ENCODE measurements around the gene ZNF385B. TPM values are rescaled to one million over a fixed set of nuclear protein-coding genes. Genes with fewer than 3 reads are reported as not detected.

Gene ZNF385B
- total and polyA plus RNA-seq, 10 of the 15 experiments (the other 5 are each of a cell fraction or from before 2014, with no cell fraction given), result not detected

- TF ChIP-seq IRF5 (IDR thresholded peaks at IDR 0.05; ENCODE audit: borderline replicate concordance) (no peak), CHD4 (IDR thresholded peaks at IDR 0.05) (no peak), JUNB (IDR thresholded peaks at IDR 0.05) (no peak), USF2 (IDR thresholded peaks at IDR 0.05; ENCODE audit: borderline replicate concordance, low read depth, low read length) (no peak)
Observed at GRCh38 chr2:179592167-179592936, 269.1 kb downstream of the ZNF385B start (continued).

- 0% methylated on average over 1 of the region's 1 CpG for WGBS (ENCODE audit: insufficient coverage, insufficient replicate concordance, low lambda C conversion rate, missing lambda C conversion rate)
- H3K79me2 ChIP-seq (ENCODE audit: control insufficient read depth, insufficient read depth, low read length), result no peaks in the 10 kb centered on the region
- no peak overlapping the region for H3K27ac ChIP-seq (ENCODE audit: control insufficient read depth, insufficient read depth)
- no peaks in the 10 kb centered on the region for H3K27me3 ChIP-seq (replicated peaks in 1 of 2; ENCODE audit: control insufficient read depth in 2 of 2, insufficient read depth in 2 of 2, low read length in 1 of 2)
- H4K20me1 ChIP-seq (ENCODE audit: control insufficient read depth, insufficient read depth), result no peaks in the 10 kb centered on the region
- intact Hi-C loops (cut with micrococcal nuclease; ENCODE audit: unreplicated experiment), result no loop called here
- ChIA-PET RAD21 (ENCODE audit: unreplicated experiment) (no interaction called here), SMC1A (ENCODE audit: uncharacterized antibody, unreplicated experiment) (interaction anchor here (0.6 kb wide), 1 partner anchor 196 kb away, joined by 3 read pairs; no protein-coding TSS in a partner anchor), CTCF (interaction anchor here (1.5 kb wide), 1 partner anchor 9 kb away, joined by 3 read pairs; no protein-coding TSS in a partner anchor), POLR2A (no interaction called here)
- no peaks in the 10 kb centered on the region for H3K36me3 ChIP-seq (ENCODE audit: control insufficient read depth in 2 of 2, insufficient read depth in 2 of 2, low read length in 1 of 2)
- H3K9me3 ChIP-seq (replicated peaks; ENCODE audit: control insufficient read depth, insufficient read depth, low read length), result no peaks in the 10 kb centered on the region
- no peaks in the 10 kb centered on the region for H3K4me1 ChIP-seq (ENCODE audit: control insufficient read depth, insufficient read depth, low read length)
- TF ChIP-seq CBFB (IDR thresholded peaks at IDR 0.05; ENCODE audit: low read depth) (no peak), CEBPB (IDR thresholded peaks at IDR 0.05; ENCODE audit: borderline replicate concordance in 1 of 2, low read depth in 2 of 2, low read length in 2 of 2) (no peak), YBX1 (IDR thresholded peaks at IDR 0.05) (no peak), RAD51 (IDR thresholded peaks at IDR 0.05) (no peak), EP300 (IDR thresholded peaks at IDR 0.05; ENCODE audit: borderline replicate concordance in 1 of 2, control insufficient read depth in 1 of 2, low read depth in 2 of 2, low read length in 2 of 2) (no peak)
- no TSS peak for BruUV-seq (replicated peaks)
- DNase-seq (ENCODE audit: low read depth, low spot score), result no peak
- ATAC-seq, result no peak
- no peak overlapping the region for H3K9ac ChIP-seq (ENCODE audit: control insufficient read depth, insufficient read depth, low read length)
- H2AFZ ChIP-seq (ENCODE audit: control insufficient read depth, low read depth, low read length), result no peak overlapping the region
- H3K4me3 ChIP-seq, result no peak overlapping the region
- in situ Hi-C loops (cut with MboI), result no loop called here
- no peak for FAIRE-seq
- no peak overlapping the region for H3K4me2 ChIP-seq (ENCODE audit: control insufficient read depth, insufficient read depth)
Observed at GRCh38 chr2:179591690-179592089, 269.7 kb downstream of the ZNF385B start.
